CD4-positive, alpha-beta T cell treated with Interleukin-6 at 100 ng/mL for 8 hours (primary cell): ENCODE measurements around the gene PC.
"Not testable (repeated sequence)": the region's sequence is repeated elsewhere in the genome, so short reads cannot be mapped to it uniquely, and the experiment has no call there.

ENCODE experiments used
- DNase-seq: peaks from one replicate; pipeline ENCODE4 v3.0.0-alpha.2; 2020; ENCODE audit warnings: mixed read lengths, low spot score

PC gene

GRCh38 chr11:66842501-66842895 is 115.7 kb downstream of the PC start:
- no peak for DNase-seq

- DNase-seq: no peak
These were observed 116.3 kb downstream of the PC start for GRCh38 chr11:66841861-66842260.

GRCh38 chr11:66840317-66841091 is 117.7 kb downstream of the PC start:
- no peak for DNase-seq

- DNase-seq: no peak
These were observed 122.3 kb downstream of the PC start for GRCh38 chr11:66835768-66836405.

GRCh38 chr11:66834943-66835342 is 123.2 kb downstream of the PC start:
- no peak for DNase-seq

- no peak for DNase-seq
These were observed 123.7 kb downstream of the PC start for GRCh38 chr11:66834539-66834845.

GRCh38 chr11:66824573-66824972 is 133.6 kb downstream of the PC start:
- not testable (repeated sequence) for DNase-seq

- no peak for DNase-seq
These were observed 134.5 kb downstream of the PC start for GRCh38 chr11:66823700-66824099.

- DNase-seq: no peak
These were observed 137.3 kb downstream of the PC start for GRCh38 chr11:66820901-66821300.

GRCh38 chr11:66820381-66820780 is 137.8 kb downstream of the PC start:
- DNase-seq: no peak

- no peak for DNase-seq
These were observed 139.8 kb downstream of the PC start for GRCh38 chr11:66818231-66818955.

- no peak for DNase-seq
These were observed 142.5 kb downstream of the PC start for GRCh38 chr11:66815646-66816045.

GRCh38 chr11:66814678-66815077 is 143.5 kb downstream of the PC start:
- no peak for DNase-seq

GRCh38 chr11:66810576-66811185 is 147.5 kb downstream of the PC start:
- DNase-seq: no peak

- DNase-seq: no peak
These were observed 148.6 kb downstream of the PC start for GRCh38 chr11:66809592-66809991.

- DNase-seq: no peak
These were observed 157.3 kb downstream of the PC start for GRCh38 chr11:66800720-66801428.

- DNase-seq: not testable (repeated sequence)
These were observed 158.4 kb downstream of the PC start for GRCh38 chr11:66799815-66800214.
